OCI-LY3 (cell line): ENCODE data around the gene PTHLH.

ENCODE experiments used
- EZH2phosphoT487 ChIP-seq: fragments of 200-600 bp; shearing (Covaris generic); IDR thresholded peaks from 2 replicates; pipeline ENCODE4 v1.6.1; 2018; ENCODE audit warnings: antibody characterized with exemption, mixed run types, low read depth
- TF ChIP-seq, protein P1 (sequence below): fragments of 200-600, 300-600 bp; sonication (generic); IDR thresholded peaks from 2 replicates; pipeline ENCODE4 v1.5.1; 2014; ENCODE audit warnings: antibody characterized with exemption, low read length, low read depth

- TF ChIP-seq, protein P1, sequence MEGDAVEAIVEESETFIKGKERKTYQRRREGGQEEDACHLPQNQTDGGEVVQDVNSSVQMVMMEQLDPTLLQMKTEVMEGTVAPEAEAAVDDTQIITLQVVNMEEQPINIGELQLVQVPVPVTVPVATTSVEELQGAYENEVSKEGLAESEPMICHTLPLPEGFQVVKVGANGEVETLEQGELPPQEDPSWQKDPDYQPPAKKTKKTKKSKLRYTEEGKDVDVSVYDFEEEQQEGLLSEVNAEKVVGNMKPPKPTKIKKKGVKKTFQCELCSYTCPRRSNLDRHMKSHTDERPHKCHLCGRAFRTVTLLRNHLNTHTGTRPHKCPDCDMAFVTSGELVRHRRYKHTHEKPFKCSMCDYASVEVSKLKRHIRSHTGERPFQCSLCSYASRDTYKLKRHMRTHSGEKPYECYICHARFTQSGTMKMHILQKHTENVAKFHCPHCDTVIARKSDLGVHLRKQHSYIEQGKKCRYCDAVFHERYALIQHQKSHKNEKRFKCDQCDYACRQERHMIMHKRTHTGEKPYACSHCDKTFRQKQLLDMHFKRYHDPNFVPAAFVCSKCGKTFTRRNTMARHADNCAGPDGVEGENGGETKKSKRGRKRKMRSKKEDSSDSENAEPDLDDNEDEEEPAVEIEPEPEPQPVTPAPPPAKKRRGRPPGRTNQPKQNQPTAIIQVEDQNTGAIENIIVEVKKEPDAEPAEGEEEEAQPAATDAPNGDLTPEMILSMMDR = no peak
- no peak for TF ChIP-seq EZH2phosphoT487
Measured at GRCh38 chr12:27915536-27915935, 57.0 kb downstream of the PTHLH start.
